BJ (cell line): ENCODE data around the gene FOXJ1. TPM values are rescaled to one million over a fixed set of nuclear protein-coding genes. Genes with fewer than 3 reads are reported as not detected.

Source experiments
- CTCF ChIA-PET: fragments of 350-600 bp; formaldehyde crosslinking; extraction: SDS; loops from one replicate; lab custom pipeline; 2021; ENCODE audit warnings: antibody characterized with exemption, inconsistent platforms; lab: Yijun Ruan, JAX
- POLR2A ChIA-PET: fragments of 300-600 bp; sonication (Branson Sonifier 250); formaldehyde crosslinking; extraction: SDS; loops from one replicate; lab custom pipeline; 2021; ENCODE audit warnings: antibody characterized with exemption; lab: Charles Lee
- DNase-seq: peaks from one replicate; pipeline ENCODE4 v3.0.0-alpha.2; 2011; ENCODE audit warnings: low read depth
- H3K27me3 ChIP-seq: 2 replicates; pipeline ENCODE4 v1.6.0; 2011; ENCODE audit warnings: low read length; ENCODE audit not compliant: control insufficient read depth, insufficient read depth
- H3K36me3 ChIP-seq: 2 replicates; pipeline ENCODE4 v1.5.1; 2011; ENCODE audit warnings: low read length; ENCODE audit not compliant: control insufficient read depth, insufficient read depth
- H3K4me3 ChIP-seq: 2 replicates; pipeline ENCODE4 v1.5.1; 2011; ENCODE audit warnings: low read depth, mild to moderate bottlenecking, control low read depth, low read length
- CTCF ChIP-seq: IDR thresholded peaks from 2 replicates; pipeline ENCODE4 v1.5.1; 2011; ENCODE audit warnings: low read depth, mild to moderate bottlenecking, control low read depth, inconsistent platforms, low read length, moderate library complexity; ENCODE audit not compliant: insufficient read depth
- polyA plus RNA-seq: library from polyadenylated mRNA; depleted of rRNA; stranded (reverse); fragments of >200 nt; gene quantifications from 2 replicates; pipeline ENCODE4 v1.2.3, GENCODE V29; 2011

Gene FOXJ1
- polyA plus RNA-seq, 1 experiment = not detected

DNA sequence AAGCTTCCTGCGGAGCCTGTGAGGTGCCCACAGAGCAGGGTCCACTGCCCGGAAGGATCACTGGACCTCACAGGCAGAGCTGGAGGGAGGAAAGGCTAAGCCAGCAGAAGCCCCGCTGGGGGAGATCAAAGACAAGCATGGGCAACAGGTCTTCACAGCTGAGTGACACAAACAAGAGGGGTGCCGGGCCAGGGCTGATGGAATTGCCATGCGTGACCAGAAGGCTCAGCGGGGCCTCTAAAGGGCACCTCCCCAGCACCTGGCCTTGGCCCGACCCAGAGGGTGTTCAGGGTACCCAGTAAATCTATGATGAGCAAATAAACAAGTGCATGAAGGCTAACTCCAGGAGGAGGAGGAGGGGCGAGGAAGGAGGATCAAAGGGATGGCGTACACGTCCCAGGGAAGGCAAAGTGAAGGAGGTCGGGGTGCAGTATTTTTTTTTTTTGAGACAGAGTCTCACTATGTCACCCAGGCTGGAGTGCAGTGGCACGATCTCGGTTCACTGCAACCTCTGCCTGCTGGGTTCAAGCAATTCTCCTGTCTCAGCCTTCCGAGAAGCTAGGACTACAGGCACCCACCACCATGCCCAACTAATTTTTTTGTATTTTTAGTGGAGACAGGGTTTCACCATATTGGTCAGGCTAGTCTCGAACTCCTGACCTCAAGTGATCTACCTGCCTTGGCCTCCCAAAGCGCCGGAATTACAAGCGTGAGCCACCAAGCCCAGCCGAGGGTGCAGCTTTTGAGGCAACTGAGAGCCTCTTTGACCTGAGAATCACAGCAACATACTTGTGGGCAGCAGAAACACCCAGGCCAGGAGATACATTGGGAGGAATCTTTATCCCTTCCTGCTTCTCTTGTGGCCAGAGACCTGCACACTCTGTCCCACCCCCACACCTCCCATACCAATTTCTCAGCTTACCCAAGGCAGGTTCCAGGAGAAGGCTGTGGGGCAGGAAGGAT, 21.4 kb downstream of the FOXJ1 start:
- POLR2A ChIA-PET = no interaction called here
- TF ChIP-seq CTCF = no peak
- no peaks in the 10 kb centered on the region for H3K36me3 ChIP-seq
- DNase-seq = no peak
- no peak overlapping the region for H3K4me3 ChIP-seq
- H3K27me3 ChIP-seq = no peaks in the 10 kb centered on the region
- CTCF ChIA-PET = interaction anchor here (0.8 to 13.3 kb wide), 11 partner anchors 8 to 182 kb away, joined by 3 to 247 read pairs (median 8); partner anchors contain the start of genes EXOC7 and FOXJ1

DNA sequence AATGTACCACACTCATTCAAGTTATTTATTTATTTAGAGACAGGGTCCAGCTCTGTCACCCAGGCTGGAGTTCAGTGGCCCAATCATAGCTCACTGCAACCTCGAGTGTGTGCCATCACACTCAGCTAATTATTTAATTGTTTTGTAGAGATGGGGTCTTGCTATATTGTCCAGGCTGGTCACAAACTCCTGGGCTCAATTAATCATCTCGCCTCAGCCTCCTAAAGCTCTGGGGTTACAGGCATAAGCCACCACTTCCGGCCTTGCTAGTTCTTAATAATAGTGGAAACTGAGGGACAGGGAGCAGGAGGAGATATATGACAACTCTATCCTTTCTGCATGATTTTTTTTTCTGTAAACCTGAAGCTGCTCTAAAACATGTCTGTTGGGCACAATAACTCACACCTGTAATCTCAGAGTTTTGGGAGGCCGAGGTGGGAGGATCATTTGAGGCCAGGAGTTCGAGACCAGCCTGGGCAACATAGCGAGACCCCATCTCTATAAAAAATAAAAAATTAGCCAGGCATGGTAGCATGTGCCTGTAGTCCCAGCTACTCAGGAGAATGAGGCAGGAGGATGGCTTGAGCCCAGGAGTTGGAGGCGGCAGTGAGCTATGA, 25.8 kb downstream of the FOXJ1 start:
- H3K4me3 ChIP-seq = no peak overlapping the region
- POLR2A ChIA-PET = no interaction called here
- no peaks in the 10 kb centered on the region for H3K27me3 ChIP-seq
- TF ChIP-seq CTCF = no peak
- DNase-seq = no peak
- CTCF ChIA-PET = interaction anchor here (0.8 to 13.3 kb wide), 3 partner anchors 11 to 283 kb away, joined by 3 to 247 read pairs (median 7); no protein-coding TSS in a partner anchor
- H3K36me3 ChIP-seq = no peaks in the 10 kb centered on the region

GRCh38 chr17:76111956-76112355, 29.1 kb downstream of the FOXJ1 start:
- H3K36me3 ChIP-seq = no peaks in the 10 kb centered on the region
- no peak overlapping the region for H3K4me3 ChIP-seq
- DNase-seq = no peak
- H3K27me3 ChIP-seq = no peaks in the 10 kb centered on the region
- TF ChIP-seq CTCF = no peak
- ChIA-PET CTCF (interaction anchor here (0.6 to 2.1 kb wide), 4 partner anchors 9 to 167 kb away, joined by 3 to 11 read pairs (median 4); no protein-coding TSS in a partner anchor), POLR2A (no interaction called here)

DNA sequence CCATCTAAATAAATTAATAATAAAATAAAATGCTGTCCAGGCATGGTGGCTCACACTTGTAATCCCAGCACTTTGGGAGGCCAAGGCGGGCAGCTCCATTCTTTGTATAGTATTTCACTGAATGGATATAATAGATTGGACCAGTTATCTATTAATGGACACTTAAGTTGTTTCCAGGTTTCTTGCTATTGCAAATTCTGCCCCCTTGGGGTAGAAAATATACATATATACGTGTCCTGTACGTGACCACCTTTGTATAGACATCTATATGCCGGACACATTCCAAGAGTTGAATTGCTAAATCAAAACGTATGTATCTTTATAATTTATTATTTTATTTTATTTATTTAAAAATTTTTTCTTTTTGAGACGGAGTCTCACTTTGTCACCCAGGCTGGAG, 33.5 kb downstream of the FOXJ1 start:
- H3K27me3 ChIP-seq = no peaks in the 10 kb centered on the region
- H3K36me3 ChIP-seq = no peaks in the 10 kb centered on the region
- DNase-seq = no peak
- ChIA-PET POLR2A (no interaction called here), CTCF (interaction anchor here (1.3 to 1.6 kb wide), 2 partner anchors 12 to 172 kb away, joined by 3 to 7 read pairs; no protein-coding TSS in a partner anchor)
- no peak overlapping the region for H3K4me3 ChIP-seq
- 0 out of 2 replicates have a peak, but pooled peaks have one; percentile 5 for TF ChIP-seq CTCF

GRCh38 chr17:76106703-76107102, 34.3 kb downstream of the FOXJ1 start:
- Histone ChIP-seq H3K27me3 (no peaks in the 10 kb centered on the region), H3K36me3 (peaks cover 4% of the 10 kb centered on the region), H3K4me3 (no peak overlapping the region)
- CTCF ChIA-PET = interaction anchor here (1.5 to 1.6 kb wide), 2 partner anchors 92 to 173 kb away, joined by 3 to 10 read pairs; no protein-coding TSS in a partner anchor
- POLR2A ChIA-PET = no interaction called here
- TF ChIP-seq CTCF = no peak
- no peak for DNase-seq
